DOHH2 (cell line): ENCODE data around the gene OXLD1.

Experiments used
- CTCF ChIP-seq: fragments of 200-600 bp; sonication (generic); IDR thresholded peaks from one replicate; pipeline ENCODE4 v1.5.1; 2014; ENCODE audit warnings: antibody characterized with exemption, mild to moderate bottlenecking, low read depth, low read length; ENCODE audit not compliant: poor library complexity, severe bottlenecking
- EZH2phosphoT487 ChIP-seq: fragments of 200-600 bp; sonication (generic); IDR thresholded peaks from 2 replicates; pipeline ENCODE4 v1.6.1; 2017; ENCODE audit warnings: borderline replicate concordance, mild to moderate bottlenecking, antibody characterized with exemption, low read length, moderate library complexity, mixed read lengths

- TF ChIP-seq CTCF = no peak
- TF ChIP-seq EZH2phosphoT487 = no peak
Observed at GRCh38 chr17:81630274-81630673, 36.1 kb downstream of the OXLD1 start.
